Activated T-helper 2 cell treated with anti-CD3 and anti-CD28 coated beads, Interferon-gamma antibody, Interleukin-2, Interleukin-4, amounts not matched to agents 10 μg/mL and 5 μg/mL and 100 μg/mL, durations not matched to agents 14 hours and 24 hours and 36 hours (primary cell): ENCODE measurements around the gene PTPN2. TPM values are rescaled to one million over a fixed set of nuclear protein-coding genes. Genes with fewer than 3 reads are reported as not detected.
A peak's percentile ranks its signal among the peaks of the same experiment; 100 is the strongest.

Experiments
- DNase-seq: peaks from one replicate; pipeline ENCODE4 v3.0.0; 2021; ENCODE audit warnings: low spot score
- H3K27ac Mint-ChIP-seq: one replicate; pipeline ENCODE4 v1.8.0; 2021; ENCODE audit warnings: mixed read lengths
- H3K27me3 Mint-ChIP-seq: one replicate; pipeline ENCODE4 v1.8.0; 2021; ENCODE audit warnings: low read depth, mixed read lengths
- H3K36me3 Mint-ChIP-seq: one replicate; pipeline ENCODE4 v1.8.0; 2021; ENCODE audit warnings: low read depth, mixed read lengths
- H3K4me1 Mint-ChIP-seq: one replicate; pipeline ENCODE4 v1.8.0; 2021; ENCODE audit warnings: low read depth, mixed read lengths
- H3K4me3 Mint-ChIP-seq: one replicate; pipeline ENCODE4 v1.8.0; 2021; ENCODE audit warnings: low read depth, mild to moderate bottlenecking, moderate library complexity, mixed read lengths
- H3K9me3 Mint-ChIP-seq: one replicate; pipeline ENCODE4 v1.8.0; 2021; ENCODE audit warnings: mixed read lengths
- intact Hi-C: fragments of 100-400 bp; cut with micrococcal nuclease; formaldehyde crosslinking; loops from one replicate; pipeline ENCODE4 v1.15.1; 2023
- total RNA-seq: library from RNA; stranded (reverse); gene quantifications from 2 replicates; pipeline ENCODE4 v1.2.3, GENCODE V29; 2022

The PTPN2 gene
- 57.3 and 60.6 TPM in 2 replicates for total RNA-seq

GRCh38 chr18:12883684-12884405 lies at the start of gene PTPN2:
TSS of gene PTPN2 (minus strand) at chr18:12884237. CDS start at chr18:12884141, 96 bp downstream.
- intact Hi-C loops: loop anchor here (1.0 to 5.0 kb wide), 6 partner anchors 45 to 843 kb away; partner anchors contain the start of genes AFG3L2, FAM210A, PSMG2 and RNMT
- H3K4me3 Mint-ChIP-seq: peak within 1 kb of the TSS; percentile 94
- peaks cover 29% of the 10 kb centered on the region for H3K36me3 Mint-ChIP-seq
- DNase-seq: peak; percentile 90
- H3K9me3 Mint-ChIP-seq: no peaks in the 10 kb centered on the region
- peak within 1 kb of the TSS; percentile 90 for H3K27ac Mint-ChIP-seq
- H3K27me3 Mint-ChIP-seq: no peaks in the 10 kb centered on the region
- peaks cover 54% of the 10 kb centered on the region for H3K4me1 Mint-ChIP-seq

- H3K36me3 Mint-ChIP-seq: no peaks in the 10 kb centered on the region
- intact Hi-C loops: loop anchor here (5.0 to 10.0 kb wide), 2 partner anchors 41 to 539 kb away; no protein-coding TSS in a partner anchor
- no peak overlapping the region for H3K4me3 Mint-ChIP-seq
- peaks cover 16% of the 10 kb centered on the region for H3K27me3 Mint-ChIP-seq
- H3K9me3 Mint-ChIP-seq: no peaks in the 10 kb centered on the region
- peaks cover 4% of the 10 kb centered on the region for H3K4me1 Mint-ChIP-seq
- DNase-seq: no peak
- no peak overlapping the region for H3K27ac Mint-ChIP-seq
These were observed 49.3 kb upstream of the PTPN2 start for GRCh38 chr18:12933327-12933726.

GRCh38 chr18:12930908-12931307 lies 46.9 kb upstream of the PTPN2 start:
- H3K4me1 Mint-ChIP-seq: peaks cover 4% of the 10 kb centered on the region
- H3K36me3 Mint-ChIP-seq: no peaks in the 10 kb centered on the region
- no peak for DNase-seq
- no peaks in the 10 kb centered on the region for H3K9me3 Mint-ChIP-seq
- H3K27me3 Mint-ChIP-seq: peaks cover 13% of the 10 kb centered on the region
- H3K27ac Mint-ChIP-seq: no peak overlapping the region
- H3K4me3 Mint-ChIP-seq: no peak overlapping the region
- intact Hi-C loops: loop anchor here (5.0 to 10.0 kb wide), 2 partner anchors 39 to 536 kb away; no protein-coding TSS in a partner anchor

- Mint-ChIP-seq H3K4me3 (no peak overlapping the region), H3K27me3 (peaks cover 10% of the 10 kb centered on the region), H3K36me3 (no peaks in the 10 kb centered on the region), H3K9me3 (no peaks in the 10 kb centered on the region), H3K4me1 (peaks cover 4% of the 10 kb centered on the region), H3K27ac (no peak overlapping the region)
- DNase-seq: no peak
- intact Hi-C loops: loop anchor here (5.0 to 10.0 kb wide), 2 partner anchors 38 to 536 kb away; no protein-coding TSS in a partner anchor
These were observed 46.3 kb upstream of the PTPN2 start for GRCh38 chr18:12930376-12930775.

- Mint-ChIP-seq H3K27ac (no peak overlapping the region), H3K27me3 (peaks cover 12% of the 10 kb centered on the region), H3K36me3 (no peaks in the 10 kb centered on the region), H3K9me3 (no peaks in the 10 kb centered on the region), H3K4me3 (no peak overlapping the region), H3K4me1 (peaks cover 1% of the 10 kb centered on the region)
- intact Hi-C loops: loop anchor here (5.0 to 10.0 kb wide), 2 partner anchors 37 to 535 kb away; no protein-coding TSS in a partner anchor
- no peak for DNase-seq
These were observed 45.5 kb upstream of the PTPN2 start for GRCh38 chr18:12929477-12930083.

GRCh38 chr18:12928641-12929040 lies 44.6 kb upstream of the PTPN2 start:
- no peaks in the 10 kb centered on the region for H3K4me1 Mint-ChIP-seq
- H3K27me3 Mint-ChIP-seq: peaks cover 11% of the 10 kb centered on the region
- no peaks in the 10 kb centered on the region for H3K9me3 Mint-ChIP-seq
- intact Hi-C loops: no loop called here
- H3K27ac Mint-ChIP-seq: no peak overlapping the region
- H3K4me3 Mint-ChIP-seq: no peak overlapping the region
- no peak for DNase-seq
- H3K36me3 Mint-ChIP-seq: no peaks in the 10 kb centered on the region

- Mint-ChIP-seq H3K27ac (no peak overlapping the region), H3K36me3 (no peaks in the 10 kb centered on the region), H3K9me3 (no peaks in the 10 kb centered on the region), H3K4me3 (no peak overlapping the region), H3K27me3 (peaks cover 11% of the 10 kb centered on the region), H3K4me1 (no peaks in the 10 kb centered on the region)
- intact Hi-C loops: no loop called here
- no peak for DNase-seq
These were observed 44.2 kb upstream of the PTPN2 start for GRCh38 chr18:12928206-12928605.

- intact Hi-C loops: no loop called here
- Mint-ChIP-seq H3K4me3 (no peak overlapping the region), H3K27me3 (peaks cover 7% of the 10 kb centered on the region), H3K4me1 (peaks cover 10% of the 10 kb centered on the region), H3K9me3 (no peaks in the 10 kb centered on the region), H3K36me3 (no peaks in the 10 kb centered on the region), H3K27ac (no peak overlapping the region)
- no peak for DNase-seq
These were observed 40.6 kb upstream of the PTPN2 start for GRCh38 chr18:12924616-12925015.

- intact Hi-C loops: no loop called here
These were observed 38.2 kb upstream of the PTPN2 start for GRCh38 chr18:12922266-12922665.

GRCh38 chr18:12921178-12921577 lies 37.1 kb upstream of the PTPN2 start:
- DNase-seq: no peak
- Mint-ChIP-seq H3K36me3 (no peaks in the 10 kb centered on the region), H3K4me1 (peaks cover 10% of the 10 kb centered on the region), H3K27ac (no peak overlapping the region), H3K4me3 (no peak overlapping the region), H3K9me3 (no peaks in the 10 kb centered on the region), H3K27me3 (peaks cover 9% of the 10 kb centered on the region)
- intact Hi-C loops: no loop called here

More at GRCh38 chr18:12922266-12922665, 38.2 kb upstream of the PTPN2 start:
- H3K4me3 Mint-ChIP-seq: no peak overlapping the region
- peaks cover 10% of the 10 kb centered on the region for H3K4me1 Mint-ChIP-seq
- no peaks in the 10 kb centered on the region for H3K36me3 Mint-ChIP-seq
- no peaks in the 10 kb centered on the region for H3K9me3 Mint-ChIP-seq
- DNase-seq: no peak
- peaks cover 9% of the 10 kb centered on the region for H3K27me3 Mint-ChIP-seq
- no peak overlapping the region for H3K27ac Mint-ChIP-seq

GRCh38 chr18:12911929-12912703 lies 28.1 kb upstream of the PTPN2 start:
- Mint-ChIP-seq H3K36me3 (no peaks in the 10 kb centered on the region), H3K4me3 (no peak overlapping the region), H3K4me1 (peaks cover 2% of the 10 kb centered on the region), H3K27ac (no peak overlapping the region), H3K9me3 (peaks cover 3% of the 10 kb centered on the region), H3K27me3 (peaks cover 21% of the 10 kb centered on the region)
- intact Hi-C loops: no loop called here
- no peak for DNase-seq

- no peak overlapping the region for H3K4me3 Mint-ChIP-seq
- intact Hi-C loops: no loop called here
- H3K9me3 Mint-ChIP-seq: peaks cover 3% of the 10 kb centered on the region
- H3K27ac Mint-ChIP-seq: no peak overlapping the region
- peaks cover 2% of the 10 kb centered on the region for H3K4me1 Mint-ChIP-seq
- no peaks in the 10 kb centered on the region for H3K36me3 Mint-ChIP-seq
- H3K27me3 Mint-ChIP-seq: peaks cover 21% of the 10 kb centered on the region
- peak; percentile 35 for DNase-seq
These were observed 27.2 kb upstream of the PTPN2 start for GRCh38 chr18:12911025-12911928.
